Head of caudate nucleus (tissue), 42 donors: ENCODE data around the gene AGO1.

Source experiments
- DNase-seq, 42 donors: peaks; one replicate each; pipeline versions ENCODE4 v3.0.0 to v3.0.0-alpha.2; 2020 to 2021; ENCODE audit warnings: mixed read lengths in 7 of 42
- intact Hi-C: fragments of 100-400 bp; cut with DNase I; formaldehyde crosslinking; loops from one replicate; pipeline ENCODE4 v1.15.0; 2022

AGO1 gene

DNA sequence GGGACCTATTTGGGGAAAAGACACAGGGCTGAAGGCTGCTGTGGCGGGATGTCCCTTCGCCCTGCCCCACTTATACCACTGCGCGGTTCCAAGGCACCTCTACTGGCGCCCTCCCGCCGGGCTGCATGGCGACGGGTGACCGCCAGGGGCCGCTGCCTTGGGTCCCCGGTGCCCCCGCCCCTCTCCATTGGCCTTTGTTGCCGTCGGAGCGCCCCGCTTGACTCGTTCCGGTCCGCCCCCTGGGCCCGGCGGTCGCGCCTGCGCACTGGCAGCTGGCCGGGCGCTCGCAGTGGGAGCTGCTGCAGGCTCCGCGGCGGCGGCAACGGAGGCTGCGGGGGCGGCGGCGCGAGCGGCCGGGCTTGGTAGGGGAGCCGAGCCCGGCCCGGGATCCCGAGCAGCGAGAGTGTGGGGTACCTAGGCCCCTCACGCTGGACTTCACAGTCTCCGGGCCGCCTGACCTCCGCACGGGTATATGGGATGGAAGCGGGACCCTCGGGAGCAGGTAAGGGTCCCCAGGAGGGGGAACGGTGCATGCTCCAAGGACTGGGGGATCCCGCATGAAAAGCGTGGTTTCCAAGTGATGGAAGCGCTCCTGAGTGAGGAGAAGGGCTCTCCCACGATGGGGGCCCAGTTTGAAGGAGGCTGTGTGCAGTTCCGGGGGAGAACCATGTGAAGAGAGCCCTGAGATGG, at the start of gene AGO1:
Gene AGO1 (plus strand): TSS at position 265 of the 690 bp plus-strand sequence. CDS start 213 bp downstream, at position 478.
- peak; percentile 86 to 99 (median 96) for DNase-seq
- intact Hi-C loops: loop anchor here (2.0 kb wide), 1 partner anchor 48 kb away; the partner anchor contains the start of gene AGO3

DNA sequence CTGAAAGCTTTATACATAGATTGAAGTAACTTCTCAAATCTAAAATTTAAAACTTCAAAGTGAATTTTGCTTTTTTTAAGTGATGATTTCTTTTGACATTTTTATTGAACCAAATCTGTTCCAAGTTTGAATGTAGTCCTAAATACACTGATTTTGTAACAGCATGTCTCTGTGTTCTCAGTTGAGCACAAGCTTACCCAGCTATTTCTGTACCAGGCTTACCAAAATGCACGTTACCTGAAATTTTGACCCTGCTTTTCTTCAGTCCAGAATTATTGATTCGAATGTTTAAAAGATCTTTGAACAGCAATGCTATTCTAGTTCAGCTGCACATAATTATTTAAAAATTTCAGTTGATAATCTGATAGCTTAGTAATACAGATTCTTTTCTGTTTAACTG, 49.6 kb upstream of the AGO1 start:
- intact Hi-C loops: no loop called here
- no peak for DNase-seq

- intact Hi-C loops: no loop called here
- no peak for DNase-seq
These were observed 48.8 kb upstream of the AGO1 start for GRCh38 chr1:35834218-35834617.

DNA sequence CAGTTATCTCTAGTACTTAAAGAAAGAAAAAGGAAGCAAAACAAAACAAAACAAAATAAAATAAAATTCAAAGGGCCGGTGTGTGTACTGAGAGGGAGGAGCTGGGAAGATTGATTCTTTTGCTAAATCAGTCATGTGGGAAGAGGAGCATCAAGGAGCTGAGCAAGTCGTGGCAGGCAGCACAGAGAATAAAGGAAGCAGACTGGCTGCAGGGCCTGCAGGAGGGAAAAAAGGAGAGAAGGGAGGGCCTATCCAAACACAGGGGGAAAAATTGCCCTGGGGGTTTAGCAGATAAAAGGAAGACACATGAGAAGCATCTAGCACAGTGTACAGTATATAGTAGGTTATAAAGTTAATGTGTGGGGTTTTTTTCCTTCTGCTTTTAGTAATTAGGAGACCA, 47.6 kb upstream of the AGO1 start:
- intact Hi-C loops: no loop called here
- no peak for DNase-seq

- intact Hi-C loops: no loop called here
- no peak for DNase-seq
These were observed 46.3 kb upstream of the AGO1 start for GRCh38 chr1:35836734-35837133.

DNA sequence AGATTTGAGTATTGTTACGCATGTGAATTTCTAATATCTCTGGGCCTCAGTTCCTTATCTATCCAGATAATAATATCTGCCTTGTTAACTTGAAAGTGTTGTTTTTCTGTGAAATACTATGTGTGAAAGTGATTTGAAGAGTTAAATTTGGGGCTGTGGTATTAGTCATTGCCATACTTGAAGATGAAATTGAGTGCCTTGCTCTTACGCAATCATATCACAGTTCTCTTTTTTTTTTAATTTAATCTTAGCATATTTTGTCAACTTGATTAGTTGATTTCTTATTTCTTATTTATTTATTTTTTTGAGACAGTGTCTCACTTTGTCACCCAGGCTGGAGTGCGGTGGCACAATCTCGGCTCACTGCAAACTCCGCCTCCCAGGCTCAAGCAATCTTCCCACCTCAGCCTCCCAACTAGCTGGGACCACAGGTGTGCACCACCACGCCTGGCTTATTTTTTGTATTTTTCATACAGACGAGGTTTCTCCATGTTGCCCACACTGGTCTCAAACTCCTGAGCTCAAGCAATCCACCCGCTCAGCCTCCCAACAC, 44.2 kb upstream of the AGO1 start:
- intact Hi-C loops: no loop called here
- no peak for DNase-seq

DNA sequence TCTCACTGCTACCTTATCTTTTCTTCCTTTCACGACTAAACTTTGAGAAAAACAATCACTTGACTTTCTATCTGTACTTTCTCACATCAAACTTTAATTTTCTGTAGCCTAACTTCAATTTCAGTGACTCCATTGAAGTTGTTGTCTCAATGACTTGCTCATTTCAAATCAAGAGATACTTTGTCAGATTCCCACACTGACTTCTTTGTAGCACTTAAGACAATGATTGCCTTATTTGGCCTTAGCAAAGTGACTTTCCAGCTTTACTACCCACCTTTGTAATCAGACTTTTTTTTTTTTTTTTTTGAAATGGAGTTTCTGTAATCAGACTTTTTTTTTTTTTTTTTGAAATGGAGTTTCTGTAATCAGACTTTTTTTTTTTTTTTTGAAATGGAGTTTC, 38.2 kb upstream of the AGO1 start:
- DNase-seq: no peak
- intact Hi-C loops: no loop called here

- peak in 29 of 42 donors; percentile 8 to 73 (median 45) for DNase-seq
- intact Hi-C loops: no loop called here
These were observed 37.2 kb upstream of the AGO1 start for GRCh38 chr1:35845766-35846165.

DNA sequence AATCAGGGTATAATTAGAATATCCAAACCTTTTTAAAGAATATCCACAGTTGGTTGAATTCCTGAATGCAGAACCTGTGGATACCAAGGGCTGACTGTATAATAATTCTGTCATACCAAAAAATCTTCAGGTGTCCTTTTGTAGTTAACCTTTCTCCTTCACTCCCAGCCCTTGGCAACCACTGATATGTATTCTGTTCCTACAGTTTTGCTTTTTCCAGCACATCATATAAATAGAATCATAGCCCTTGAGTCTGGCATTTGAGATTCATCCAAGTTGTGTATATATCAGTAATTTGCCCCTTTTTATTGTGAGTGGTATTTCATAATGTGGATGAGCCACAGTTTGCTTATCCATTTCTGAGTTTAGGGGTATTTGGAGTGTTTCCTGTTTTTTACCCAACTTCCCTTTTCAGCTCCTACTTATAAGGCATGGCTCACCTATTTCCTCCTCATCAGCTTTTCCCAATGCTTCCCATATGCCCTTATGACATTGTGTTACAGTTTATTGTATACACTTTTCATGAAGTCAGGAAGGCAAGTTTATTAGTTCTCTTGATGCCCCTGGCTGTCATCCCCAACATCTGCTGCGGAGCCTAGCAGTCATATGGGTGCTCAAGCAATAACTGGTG, 35.0 kb upstream of the AGO1 start:
- DNase-seq: no peak
- intact Hi-C loops: no loop called here

- intact Hi-C loops: no loop called here
These were observed 33.0 kb upstream of the AGO1 start for GRCh38 chr1:35850051-35850450.

GRCh38 chr1:35850716-35851115, 32.3 kb upstream of the AGO1 start:
- intact Hi-C loops: no loop called here
- no peak for DNase-seq

More at GRCh38 chr1:35850051-35850450, 33.0 kb upstream of the AGO1 start:
- no peak for DNase-seq

DNA sequence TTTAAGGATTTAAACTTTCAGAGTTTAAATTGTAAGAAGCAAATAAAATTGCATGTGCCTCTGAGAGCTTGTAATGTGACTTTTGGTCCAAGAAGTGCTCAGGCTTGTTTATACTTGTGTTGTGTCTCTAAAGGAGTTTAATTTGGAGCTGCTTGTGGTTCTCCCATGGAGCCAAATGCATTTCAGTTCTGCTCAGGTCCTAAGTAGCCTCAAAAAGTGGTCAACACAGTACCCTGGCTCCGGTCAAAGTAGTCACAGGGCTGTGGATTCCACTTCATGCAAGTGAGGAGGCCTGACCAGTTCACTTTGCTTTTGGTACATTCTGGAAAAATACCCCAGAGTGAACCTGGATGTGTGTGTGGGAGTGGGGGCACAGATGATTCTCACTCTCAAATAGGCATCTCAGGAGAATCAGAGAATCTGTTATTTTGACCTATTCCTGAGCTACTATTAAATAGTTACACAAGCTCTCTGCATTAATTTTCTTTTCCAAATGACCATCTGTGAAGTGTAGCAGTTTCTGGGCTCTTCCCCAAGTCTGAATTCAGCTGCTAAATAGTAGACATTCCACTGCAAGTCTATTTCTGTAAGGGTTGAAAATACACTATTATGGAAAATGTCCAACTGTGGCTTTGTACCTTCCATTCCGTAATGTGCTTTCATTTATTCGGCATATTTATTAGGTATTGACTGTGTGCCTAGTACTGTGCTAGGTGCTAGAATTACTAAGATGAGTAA, 31.7 kb upstream of the AGO1 start:
- intact Hi-C loops: no loop called here
- peak in 5 of 42 donors; percentile 6 to 45 (median 19) for DNase-seq

GRCh38 chr1:35852241-35852640, 30.8 kb upstream of the AGO1 start:
- intact Hi-C loops: no loop called here
- no peak for DNase-seq

- intact Hi-C loops: no loop called here
- no peak for DNase-seq
These were observed 27.9 kb upstream of the AGO1 start for GRCh38 chr1:35854989-35855700.

DNA sequence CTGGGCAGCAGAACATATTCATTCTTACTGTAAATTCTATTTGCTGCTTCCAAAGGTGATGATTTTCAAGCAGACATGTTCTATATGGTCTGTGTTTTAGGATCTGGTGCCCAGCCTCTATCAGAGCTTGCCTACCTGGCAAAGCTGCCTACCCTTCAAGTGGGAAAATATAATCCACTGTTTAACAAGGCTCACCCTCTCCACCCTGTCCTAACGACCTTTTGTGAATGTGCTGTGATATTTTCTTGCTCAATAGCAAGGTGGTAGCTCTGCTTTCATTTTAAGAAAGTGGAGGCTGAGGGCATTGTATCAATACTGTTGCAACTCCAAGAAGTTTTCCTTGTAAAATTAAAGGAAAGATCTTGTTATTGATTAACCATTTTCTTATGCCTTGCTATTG, 26.0 kb upstream of the AGO1 start:
- intact Hi-C loops: no loop called here

GRCh38 chr1:35857830-35858229, 25.2 kb upstream of the AGO1 start:
- intact Hi-C loops: no loop called here
- peak in 2 of 42 donors; percentile 8 to 17 for DNase-seq

More for the DNA sequence above, 26.0 kb upstream of the AGO1 start:
- no peak for DNase-seq

- intact Hi-C loops: no loop called here
- no peak for DNase-seq
These were observed 22.3 kb upstream of the AGO1 start for GRCh38 chr1:35860696-35861095.

- intact Hi-C loops: no loop called here
- no peak for DNase-seq
These were observed 19.9 kb upstream of the AGO1 start for GRCh38 chr1:35863136-35863535.

- intact Hi-C loops: no loop called here
- no peak for DNase-seq
These were observed 19.0 kb upstream of the AGO1 start for GRCh38 chr1:35863881-35864625.
